ENCODE data around the gene CLUH.
A peak's percentile ranks its signal among the peaks of the same experiment; 100 is the strongest.
"Not testable (repeated sequence)": the region's sequence is repeated elsewhere in the genome, so short reads cannot be mapped to it uniquely, and the experiment has no call there.

Gene CLUH

GRCh38 chr17:2700491-2701141, 10.9 kb downstream of the CLUH start:
- DNase-seq, result no peak

- DNase-seq, result no peak
Measured at GRCh38 chr17:2700030-2700490, 11.5 kb downstream of the CLUH start.

DNA sequence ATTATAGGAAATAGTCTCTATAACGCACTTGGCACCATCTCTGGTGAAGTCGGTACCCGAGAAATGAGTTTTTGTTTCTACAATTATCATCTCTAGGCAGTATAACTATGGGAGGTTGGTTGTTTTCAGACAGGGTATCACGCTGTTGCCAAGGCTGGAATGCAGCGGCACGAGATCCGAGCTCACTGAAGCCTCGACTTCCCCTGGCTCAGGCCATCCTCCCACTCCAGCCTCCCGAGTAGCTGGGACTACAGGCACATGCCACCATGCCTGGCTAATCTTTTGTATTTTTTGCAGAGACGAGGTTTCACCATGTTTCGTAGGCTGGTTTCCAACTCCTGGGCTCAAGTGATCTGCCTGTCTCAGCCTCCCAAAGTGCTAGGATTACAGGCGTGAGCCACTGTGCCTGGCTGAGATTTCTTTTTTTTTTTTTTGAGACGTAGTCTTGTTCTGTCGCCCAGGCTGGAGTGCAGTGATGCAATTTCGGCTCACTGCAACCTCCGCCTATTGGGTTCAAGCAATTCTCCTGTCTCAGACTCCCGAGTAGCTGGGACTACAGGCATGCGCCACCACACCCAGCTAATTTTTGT, 12.3 kb downstream of the CLUH start:
- DNase-seq, result not testable (repeated sequence)

- DNase-seq, result no peak
Measured at GRCh38 chr17:2697611-2698162, 13.9 kb downstream of the CLUH start.

GRCh38 chr17:2695961-2696760, 15.4 kb downstream of the CLUH start:
- DNase-seq, result no peak

- no peak for DNase-seq
Measured at GRCh38 chr17:2695243-2695960, 16.2 kb downstream of the CLUH start.

GRCh38 chr17:2694381-2695242, 17.0 kb downstream of the CLUH start:
- no peak for DNase-seq

GRCh38 chr17:2693561-2694380, 17.8 kb downstream of the CLUH start:
- DNase-seq, result no peak

GRCh38 chr17:2692781-2693135, 18.8 kb downstream of the CLUH start:
- no peak for DNase-seq

GRCh38 chr17:2691965-2692780, 19.4 kb downstream of the CLUH start:
- no peak for DNase-seq

DNA sequence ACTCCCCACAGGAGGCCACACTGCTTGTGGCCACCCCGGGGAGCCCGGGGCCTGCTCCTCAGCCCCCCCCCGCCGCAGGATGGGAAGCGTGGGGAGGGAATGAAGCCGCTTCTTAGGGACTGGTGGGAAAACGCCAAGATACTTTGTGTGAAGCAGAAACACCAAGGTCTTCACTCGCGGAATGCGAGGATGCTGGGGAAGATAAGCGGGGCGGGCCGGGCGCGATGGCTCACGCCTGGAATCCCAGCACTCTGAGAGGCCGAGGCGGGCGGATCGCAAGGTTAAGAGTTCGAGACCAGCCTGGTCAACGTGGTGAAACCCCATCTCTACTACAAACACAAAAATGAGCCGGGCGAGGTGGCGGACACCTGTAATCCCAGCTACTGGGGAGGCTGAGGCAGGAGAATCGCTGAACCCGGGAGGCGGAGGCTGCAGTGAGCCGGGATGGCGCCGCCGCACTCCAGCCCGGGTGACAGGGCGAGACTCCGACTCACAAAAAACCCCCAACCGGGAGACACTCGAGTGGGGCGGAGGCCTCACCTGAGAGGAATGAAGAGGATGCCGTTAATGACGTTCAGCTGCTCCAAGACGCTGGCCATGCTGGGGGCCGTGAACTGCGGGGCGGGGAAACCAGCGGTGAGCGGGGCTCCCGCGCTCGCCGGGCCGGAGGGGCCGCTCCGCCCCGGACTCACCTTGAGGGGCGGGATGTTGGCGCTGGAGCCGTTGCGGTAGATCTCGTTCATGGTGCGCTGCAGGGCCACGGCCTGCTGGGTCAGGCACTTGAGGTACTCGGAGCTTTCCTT, 20.3 kb downstream of the CLUH start:
- no peak for DNase-seq

DNA sequence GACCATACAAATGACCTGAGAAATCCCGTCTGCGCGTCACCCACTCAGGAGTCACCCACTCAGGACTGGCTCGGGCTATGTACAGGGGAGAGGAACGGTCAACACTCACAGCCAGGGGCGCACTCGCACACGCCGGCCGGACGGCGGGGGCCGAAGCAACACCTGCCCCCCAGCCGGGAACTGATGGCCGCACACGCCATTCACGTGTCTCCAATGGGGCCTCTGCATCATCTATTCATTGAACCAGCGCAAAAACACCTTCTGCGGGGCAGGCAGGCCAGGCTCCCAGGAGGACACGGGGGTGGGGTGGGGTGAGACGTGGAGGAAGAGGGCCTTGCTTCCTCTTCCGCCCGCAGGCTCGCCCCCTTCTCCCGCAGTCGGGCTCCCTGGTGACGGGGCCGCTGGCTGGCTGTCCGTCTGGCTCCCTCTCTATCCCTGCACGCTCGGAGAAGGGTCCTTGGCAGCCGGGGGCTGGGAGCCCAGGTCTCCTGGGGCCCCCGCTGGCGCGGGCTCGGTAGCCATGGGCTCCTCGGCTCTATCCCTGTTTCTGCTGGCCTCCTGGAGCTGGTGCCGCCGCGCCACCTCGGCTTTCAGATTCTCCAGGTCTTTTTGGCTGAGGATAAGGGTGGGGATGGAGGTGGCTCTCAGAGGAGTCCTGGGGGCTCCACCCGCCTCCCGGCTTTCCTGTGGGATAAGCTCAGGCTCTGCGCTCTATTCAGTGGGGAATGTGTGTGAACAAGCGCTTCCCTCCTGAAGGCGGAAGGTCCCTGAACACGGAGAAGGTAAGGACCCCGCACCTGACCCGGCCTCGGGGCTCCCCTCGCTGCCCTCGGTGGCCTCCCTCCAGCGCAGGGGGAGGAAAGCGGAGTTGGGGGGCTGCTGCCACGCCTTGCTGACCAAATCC, 21.1 kb downstream of the CLUH start:
- no peak for DNase-seq

DNA sequence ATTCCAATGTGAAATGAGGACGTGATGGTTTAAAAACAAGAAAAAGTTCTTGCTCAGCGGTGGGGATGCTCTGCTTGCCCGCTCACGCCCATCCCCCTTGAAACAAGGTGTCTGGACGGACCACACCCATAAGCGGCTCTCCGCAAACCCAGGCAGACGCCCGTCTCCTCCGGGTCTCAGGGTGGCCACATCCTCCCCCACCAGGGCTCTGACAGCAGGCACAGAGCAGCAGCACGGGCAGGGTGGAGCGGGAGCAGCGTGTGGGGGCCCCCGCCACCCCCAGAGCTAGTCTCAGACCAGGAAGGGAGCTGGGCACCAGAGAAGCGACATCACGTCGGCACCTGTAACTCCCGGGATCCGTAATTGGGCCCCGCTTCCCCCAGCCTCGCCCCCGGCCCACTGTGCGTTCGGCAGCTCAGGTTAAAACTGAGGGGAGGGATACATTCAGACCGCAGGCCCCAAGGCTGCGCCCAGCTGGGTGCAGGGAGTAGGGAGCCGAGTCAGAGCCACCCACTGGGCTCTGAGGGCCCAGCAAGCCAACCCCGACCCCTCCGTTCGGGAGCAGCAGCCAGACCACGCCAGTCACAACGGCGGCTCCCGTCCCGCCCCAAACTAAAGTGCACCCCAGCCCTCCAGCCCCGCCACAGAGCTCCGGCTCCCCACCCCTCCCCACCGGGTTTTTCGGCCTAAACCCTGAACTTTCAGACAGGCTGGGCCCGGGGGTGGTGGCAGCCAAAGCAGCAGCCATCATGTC, 22.0 kb downstream of the CLUH start:
- DNase-seq, result peak; percentile 41

DNA sequence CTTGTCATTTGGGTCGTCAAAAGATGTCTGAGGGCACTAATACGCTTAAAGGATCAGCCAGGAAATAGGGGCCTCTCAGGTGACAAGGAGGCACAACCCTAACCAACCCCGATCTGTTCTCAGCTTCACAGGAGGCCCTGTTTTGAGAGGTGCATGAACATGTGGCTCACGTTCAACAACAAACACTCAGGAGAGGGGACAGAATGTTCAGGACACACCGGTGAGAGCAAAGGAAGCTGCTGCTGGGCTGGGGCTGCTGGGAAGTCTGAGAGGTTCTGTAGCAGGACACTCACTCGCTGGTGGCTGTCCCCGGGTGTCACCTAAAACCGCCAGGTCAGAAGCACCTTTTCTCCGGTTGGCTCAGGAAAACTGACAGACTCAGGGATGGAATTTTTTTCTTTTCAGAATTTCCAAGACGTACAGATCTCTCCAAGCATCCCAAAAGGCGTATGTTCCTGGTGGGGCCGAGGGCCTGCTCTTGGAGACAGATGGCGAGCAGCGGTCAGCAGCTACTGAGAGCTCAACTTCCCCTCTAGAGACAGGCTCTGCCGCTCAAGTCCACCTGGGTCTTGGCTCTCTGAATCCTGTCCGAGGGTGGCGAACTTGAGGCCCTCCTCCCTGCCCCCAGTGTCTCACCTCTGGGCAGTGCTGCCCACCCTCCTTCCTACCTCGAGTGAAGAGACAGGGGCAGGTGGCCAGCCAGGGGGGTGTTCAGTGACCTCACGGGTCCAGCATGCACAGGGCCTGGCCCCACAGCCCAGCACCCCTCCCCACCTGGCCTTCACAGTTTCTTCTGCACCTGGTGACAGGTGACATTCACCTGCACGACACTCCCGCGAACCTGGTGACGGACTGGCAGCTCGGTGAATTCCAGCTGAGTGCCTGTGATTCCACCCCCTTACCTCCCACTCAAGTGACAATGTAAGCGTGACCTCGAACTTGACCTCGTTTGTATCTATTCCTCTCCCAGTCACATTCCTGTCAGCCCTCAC, 22.9 kb downstream of the CLUH start:
- DNase-seq, result no peak

DNA sequence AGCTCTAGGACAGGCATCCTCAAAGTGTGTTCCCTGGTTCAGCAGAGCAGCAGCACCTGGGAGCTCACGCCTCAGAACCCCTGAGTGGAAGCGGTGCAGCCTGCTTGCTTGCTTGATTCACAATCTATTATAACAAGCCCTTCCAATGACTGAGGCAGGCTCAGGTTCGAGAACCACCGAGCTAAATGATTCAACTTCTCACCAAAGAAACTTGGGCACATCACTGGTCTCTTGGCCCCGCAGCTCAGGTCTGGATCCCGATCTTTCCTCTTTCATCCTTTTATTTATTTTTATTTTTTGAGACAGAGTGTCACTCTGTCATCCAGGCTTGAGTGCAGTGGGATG, 24.5 kb downstream of the CLUH start:
- no peak for DNase-seq

DNA sequence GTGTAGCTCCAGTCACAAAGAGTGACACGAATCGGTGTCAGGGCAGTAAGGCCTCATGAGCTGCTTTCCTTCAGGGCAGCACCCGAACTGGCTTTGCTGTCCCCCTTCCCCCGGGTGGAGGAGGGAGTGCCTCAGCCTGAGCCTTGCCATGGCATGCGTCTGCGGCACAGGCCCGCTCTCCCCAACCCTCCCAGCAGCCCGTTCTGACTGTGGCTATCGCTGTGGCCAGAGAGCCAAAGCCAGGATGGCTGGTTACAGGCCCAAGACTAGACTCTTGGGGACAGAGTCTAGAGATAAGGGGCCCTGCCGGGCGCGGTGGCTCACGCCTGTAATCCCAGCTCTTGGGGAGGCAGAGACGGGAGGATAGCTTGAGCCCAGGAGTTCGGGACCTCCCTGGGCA, 25.9 kb downstream of the CLUH start:
- no peak for DNase-seq

All from CD4-positive, alpha-beta T cell treated with Interleukin-4 for 4 hours (primary cell).